GM12878 (cell line): ENCODE results near the gene PIP5K1A. TPM values are rescaled to one million over a fixed set of nuclear protein-coding genes. Genes with fewer than 3 reads are reported as not detected.

Experiments
- ATAC-seq: fragments of 200-7000 bp; cut with Tn5 transposase; 3 replicates; pipeline ENCODE4 v1.9.1; 2020; ENCODE audit warnings: mild to moderate bottlenecking, moderate library complexity
- BruUV-seq: library from RNA; stranded (reverse); fragments of 400-500 nt; replicated peaks from 2 replicates; lab custom pipeline; 2021; lab: Mats Ljungman, UMichigan
- CTCF ChIA-PET: fragments of 300-600 bp; sonication (Branson Sonifier 250); formaldehyde crosslinking; extraction: SDS; loops from one replicate; lab custom pipeline; 2021; ENCODE audit warnings: inconsistent platforms; lab: Yijun Ruan, JAX
- POLR2A ChIA-PET: fragments of 350-600 bp; formaldehyde crosslinking; extraction: SDS; loops from one replicate; lab custom pipeline; 2021; ENCODE audit warnings: inconsistent platforms; lab: Charles Lee
- RAD21 ChIA-PET: fragments of 300-600 bp; sonication (Branson Sonifier 250); formaldehyde crosslinking; loops from one replicate; lab custom pipeline; 2023; ENCODE audit warnings: antibody characterized with exemption; ENCODE audit not compliant: unreplicated experiment; lab: Charles Lee
- SMC1A ChIA-PET: fragments of 300-600 bp; sonication (Branson Sonifier 250); formaldehyde crosslinking; loops from one replicate; lab custom pipeline; 2023; ENCODE audit not compliant: unreplicated experiment, uncharacterized antibody; lab: Charles Lee
- DNase-seq: peaks from one replicate; pipeline ENCODE4 v3.0.0-alpha.2; 2011; ENCODE audit warnings: low read depth, low spot score
- FAIRE-seq: peaks from 3 replicates; lab custom pipeline; 2011; peaks lifted over from hg19 to GRCh38; lab: Jason Lieb, UNC
- H2AFZ ChIP-seq: 2 replicates; pipeline ENCODE4 v1.6.0; 2011; ENCODE audit warnings: low read depth, low read length, control low read depth; ENCODE audit not compliant: control insufficient read depth
- H3K27ac ChIP-seq: 2 replicates; pipeline ENCODE4 v1.5.1; 2011; ENCODE audit warnings: control low read depth; ENCODE audit not compliant: control insufficient read depth, insufficient read depth
- H3K27me3 ChIP-seq, 2 experiments: replicated peaks in 1 of 2; 2 replicates each; pipeline versions ENCODE4 v1.6.0 to v1.6.1; 2011; ENCODE audit warnings: low read length in 1 of 2; ENCODE audit not compliant: control insufficient read depth in 2 of 2, insufficient read depth in 2 of 2
- H3K36me3 ChIP-seq, 2 experiments: 2 replicates each; pipeline ENCODE4 v1.5.1; 2011; ENCODE audit warnings: low read length in 1 of 2; ENCODE audit not compliant: control insufficient read depth in 2 of 2, insufficient read depth in 2 of 2
- H3K4me1 ChIP-seq: 2 replicates; pipeline ENCODE4 v1.6.1; 2011; ENCODE audit warnings: mild to moderate bottlenecking, low read length, moderate library complexity, mixed read lengths; ENCODE audit not compliant: control insufficient read depth, insufficient read depth
- H3K4me2 ChIP-seq: 2 replicates; pipeline ENCODE4 v1.6.0; 2011; ENCODE audit warnings: control low read depth; ENCODE audit not compliant: control insufficient read depth, insufficient read depth
- H3K4me3 ChIP-seq: fragments of 200-600 bp; sonication (generic); 2 replicates; pipeline ENCODE4 v1.5.1; 2016
- H3K79me2 ChIP-seq: 2 replicates; pipeline ENCODE4 v1.6.0; 2011; ENCODE audit warnings: low read length; ENCODE audit not compliant: control insufficient read depth, insufficient read depth
- H3K9ac ChIP-seq: 2 replicates; pipeline ENCODE4 v1.8.0; 2011; ENCODE audit warnings: low read length, control low read depth, mixed read lengths; ENCODE audit not compliant: control insufficient read depth, insufficient read depth
- H3K9me3 ChIP-seq: replicated peaks from 3 replicates; pipeline ENCODE4 v1.5.1; 2011; ENCODE audit warnings: mild to moderate bottlenecking, low read length; ENCODE audit not compliant: control insufficient read depth, insufficient read depth
- H4K20me1 ChIP-seq: 2 replicates; pipeline ENCODE4 v1.6.0; 2011; ENCODE audit not compliant: control insufficient read depth, insufficient read depth
- CTCF ChIP-seq, 3 experiments: IDR thresholded peaks in 2 of 3; conservative IDR thresholded peaks in 1 of 3; 2 replicates each; pipeline ENCODE4 v1.5.1; 2011; ENCODE audit warnings: low read depth in 3 of 3, low read length in 3 of 3, mild to moderate bottlenecking in 3 of 3, control low read depth in 2 of 3, moderate library complexity in 2 of 3, inconsistent platforms in 1 of 3, mixed read lengths in 1 of 3; ENCODE audit not compliant: control insufficient read depth in 2 of 3, insufficient read depth in 1 of 3; ENCODE audit errors: extremely low read depth in 1 of 3
- EZH2 ChIP-seq: IDR thresholded peaks from 2 replicates; pipeline ENCODE4 v1.6.1; 2012; ENCODE audit warnings: low read depth, mild to moderate bottlenecking, control low read depth, inconsistent platforms, low read length, borderline replicate concordance; ENCODE audit not compliant: control insufficient read depth
- MTA3 ChIP-seq: IDR thresholded peaks from 2 replicates; pipeline ENCODE4 v1.6.1; 2012; ENCODE audit warnings: low read length, inconsistent platforms, borderline replicate concordance
- NFYB ChIP-seq: IDR thresholded peaks from 2 replicates; pipeline ENCODE4 v1.6.1; 2011; ENCODE audit warnings: low read depth, mild to moderate bottlenecking, low read length, improper control_type of control experiment, moderate library complexity; ENCODE audit not compliant: insufficient read depth
- SPI1 ChIP-seq: IDR thresholded peaks from 2 replicates; pipeline ENCODE4 v1.6.1; 2011; ENCODE audit warnings: low read depth, mild to moderate bottlenecking, low read length, moderate library complexity, borderline replicate concordance; ENCODE audit not compliant: insufficient read depth
- TARDBP ChIP-seq: IDR thresholded peaks from 2 replicates; pipeline ENCODE4 v1.6.1; 2016; ENCODE audit warnings: borderline replicate concordance
- TCF3 ChIP-seq: IDR thresholded peaks from 2 replicates; pipeline ENCODE4 v1.6.1; 2012; ENCODE audit warnings: low read depth, mild to moderate bottlenecking, low read length, borderline replicate concordance; ENCODE audit not compliant: insufficient read depth
- YY1 ChIP-seq: IDR thresholded peaks from 2 replicates; pipeline ENCODE4 v1.6.1; 2011; ENCODE audit warnings: low read depth, mild to moderate bottlenecking, low read length
- WGBS: methylation state at CpG from one replicate; pipeline ENCODE4 v1.1.6; 2016; ENCODE audit warnings: low lambda C conversion rate; ENCODE audit not compliant: insufficient replicate concordance, insufficient coverage; ENCODE audit errors: missing lambda C conversion rate; 5-methylcytosine and 5-hydroxymethylcytosine counted together
- in situ Hi-C: fragments of 300-500 bp; cut with MboI; formaldehyde crosslinking; loops from 9 replicates; pipeline ENCODE4 v1.14.3; 2018; ENCODE audit warnings: mixed read lengths
- intact Hi-C: fragments of 100-400 bp; cut with micrococcal nuclease; formaldehyde crosslinking; loops from one replicate; pipeline ENCODE4 v1.14.2; 2022; ENCODE audit not compliant: unreplicated experiment
- polyA plus RNA-seq, 11 experiments: library from polyadenylated mRNA; depleted of rRNA in 4 of 11; unstranded in 6 of 11; stranded (reverse) in 5 of 11; fragments of >200 nt; fragmentation: Nextera tagmentation in 4 of 11; fragmentation: Illumina TruSeq in 1 of 11; extraction: Ambion mirVana in 4 of 11; extraction: Trizol in 1 of 11; gene quantifications; 1 replicate in 1 of 11; 2 replicates in 10 of 11; pipeline versions ENCODE4 v1.2.1 to v1.2.3, GENCODE V29; 2011 to 2016; ENCODE audit warnings: inconsistent platforms in 2 of 11, missing spikeins in 2 of 11, low read depth in 1 of 11
- total RNA-seq, 4 experiments: library from RNA; depleted of rRNA in 3 of 4; stranded (reverse); fragments of >200 nt in 3 of 4; fragmentation: Illumina TruSeq in 1 of 4; extraction: Trizol in 1 of 4; gene quantifications; 2 replicates each; pipeline versions ENCODE4 v1.2.1 to v1.2.3, GENCODE V29; 2013 to 2021

PIP5K1A gene
- total and polyA plus RNA-seq, 10 of the 15 experiments (the other 5 are each of a cell fraction or from before 2014, with no cell fraction given), result 4.5 to 114 (median 51.5) TPM

DNA sequence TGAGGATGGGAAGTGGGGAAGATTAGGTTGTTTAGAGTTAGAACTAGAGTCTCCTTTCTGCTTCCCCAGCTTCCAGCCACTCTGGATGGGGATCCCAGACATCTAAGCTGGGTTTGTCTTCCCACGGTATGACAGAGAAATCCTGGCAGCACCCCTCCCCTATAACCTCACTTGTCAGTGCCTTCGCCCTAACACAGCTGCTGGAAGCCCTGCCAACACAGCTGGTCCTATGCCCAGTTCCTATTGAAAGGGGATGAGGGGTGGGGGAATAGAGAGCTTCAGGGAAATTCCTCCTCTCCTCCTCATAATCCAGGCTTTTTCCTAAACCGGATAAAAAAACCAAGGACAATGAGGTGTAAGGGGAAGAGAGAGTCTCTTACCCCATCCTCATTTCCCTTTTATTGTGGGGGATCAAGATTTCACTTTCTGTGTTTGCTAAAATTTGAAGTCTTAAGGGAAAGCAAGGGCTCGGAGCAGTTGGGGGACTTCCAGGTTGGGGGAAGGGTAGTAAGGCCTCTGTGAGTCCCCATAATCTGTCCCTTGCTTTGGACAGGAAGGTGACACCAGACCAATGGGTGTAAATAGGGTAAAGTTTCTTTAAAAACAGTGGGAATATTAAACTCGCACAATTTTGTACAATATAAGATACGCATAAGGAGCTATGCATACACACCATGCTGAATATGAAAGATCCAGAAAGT is 23.2 kb upstream of the PIP5K1A start:
- DNase-seq (no peak), ATAC-seq (no peak), FAIRE-seq (no peak)
- H3K27ac ChIP-seq, result no peak overlapping the region
- no peak overlapping the region for H3K4me2 ChIP-seq
- H3K4me3 ChIP-seq, result no peak overlapping the region
- SMC1A ChIA-PET, result interaction anchor here (1.2 kb wide), 1 partner anchor 12 kb away, joined by 3 read pairs; no protein-coding TSS in a partner anchor
- H3K36me3 ChIP-seq, result peaks cover 11% of the 10 kb centered on the region in 2 experiments; a peak in 3 of 4 replicates
- TF ChIP-seq SPI1 (peak; percentile 13; the same call in 1 of the 2 replicates), MTA3 (no peak)
- H3K9me3 ChIP-seq, result no peaks in the 10 kb centered on the region
- POLR2A ChIA-PET, result interaction anchor here (0.5 to 0.6 kb wide), 2 partner anchors 148 to 165 kb away, joined by 3 to 4 read pairs; no protein-coding TSS in a partner anchor
- no peaks in the 10 kb centered on the region for H3K79me2 ChIP-seq
- H3K27me3 ChIP-seq, result no peaks in the 10 kb centered on the region
- H2AFZ ChIP-seq, result no peak overlapping the region
- CTCF ChIA-PET, result interaction anchor here (0.9 to 2.7 kb wide), 5 partner anchors 13 to 104 kb away, joined by 3 to 11 read pairs (median 3); partner anchors contain the start of genes GABPB2, TNFAIP8L2 and VPS72
- TSS peak; percentile 29 for BruUV-seq
- in situ Hi-C loops, result no loop called here
- 77% methylated on average over 6 of the region's 6 CpGs for WGBS
- H4K20me1 ChIP-seq, result no peaks in the 10 kb centered on the region; the same call in 1 of the 2 replicates
- H3K9ac ChIP-seq, result no peak overlapping the region
- RAD21 ChIA-PET, result interaction anchor here (1.0 to 1.1 kb wide), 2 partner anchors 15 to 18 kb away, joined by 3 read pairs; partner anchors contain the start of genes TNFAIP8L2 and VPS72
- no peaks in the 10 kb centered on the region for H3K4me1 ChIP-seq
- intact Hi-C loops, result no loop called here

DNA sequence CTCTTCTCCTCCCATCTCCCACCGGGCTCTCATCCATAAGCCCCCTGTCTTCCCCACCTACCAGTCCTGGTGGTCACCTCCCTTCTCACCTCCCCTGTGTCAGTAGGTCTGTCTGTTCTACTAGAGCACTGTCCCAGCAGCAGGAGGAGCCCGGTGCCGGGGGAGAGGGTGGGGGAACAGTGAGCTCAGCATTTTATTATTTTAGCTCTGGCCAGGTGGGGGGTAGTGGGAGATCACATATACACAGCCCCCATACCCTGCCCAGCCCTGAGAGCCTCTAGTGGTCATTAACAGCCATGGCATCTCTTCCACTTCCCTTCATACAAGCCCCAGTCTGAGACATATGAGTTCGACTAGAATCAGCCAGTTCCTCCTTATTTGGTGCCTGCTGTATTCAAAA is 22.5 kb upstream of the PIP5K1A start, which contains the start of gene TMOD4:
Gene TMOD4 (minus strand): TSS at position 119 of the 400 bp plus-strand sequence. CDS start 1,106 bp downstream, outside the sequence.
- no TSS peak for BruUV-seq
- RAD21 ChIA-PET, result interaction anchor here (1.0 kb wide), 1 partner anchor 14 kb away, joined by 3 read pairs; the partner anchor contains the start of gene VPS72
- POLR2A ChIA-PET, result interaction anchor here (0.5 kb wide), 1 partner anchor 166 kb away, joined by 3 read pairs; no protein-coding TSS in a partner anchor
- Histone ChIP-seq H3K4me3 (no peak within 1 kb of the TSS), H3K79me2 (no peaks in the 10 kb centered on the region), H3K4me1 (no peaks in the 10 kb centered on the region), H2AFZ (no peak within 1 kb of the TSS), H3K27me3 (no peaks in the 10 kb centered on the region), H3K4me2 (no peak within 1 kb of the TSS), H4K20me1 (no peaks in the 10 kb centered on the region; the same call in 1 of the 2 replicates), H3K36me3 (peaks cover 13 to 15% of the 10 kb centered on the region in 2 experiments; a peak in 3 of 4 replicates), H3K9ac (no peak within 1 kb of the TSS), H3K9me3 (no peaks in the 10 kb centered on the region), H3K27ac (no peak within 1 kb of the TSS)
- intact Hi-C loops (no loop called here), in situ Hi-C loops (no loop called here)
- 70% methylated on average over 4 of the region's 4 CpGs for WGBS
- DNase-seq (no peak), FAIRE-seq (no peak), ATAC-seq (peak; percentile 89)
- TF ChIP-seq SPI1 (peak; percentile 53; the same call in 1 of the 2 replicates), NFYB (no peak), YY1 (no peak), CTCF (IDR thresholded peaks at IDR 0.05 in 2 of 3, conservative IDR thresholded peaks at IDR 0.05 in 1 of 3; ENCODE audit: control insufficient read depth in 2 of 3, extremely low read depth in 1 of 3, insufficient read depth in 1 of 3, low read depth in 3 of 3, low read length in 3 of 3) (peak; percentile 35 to 58 (median 50)), TCF3 (no peak), TARDBP (no peak), EZH2 (no peak)
- CTCF ChIA-PET, result interaction anchor here (0.9 to 2.7 kb wide), 5 partner anchors 12 to 105 kb away, joined by 3 to 11 read pairs (median 3); partner anchors contain the start of genes GABPB2 and TNFAIP8L2
- SMC1A ChIA-PET, result interaction anchor here (0.7 to 1.0 kb wide), 2 partner anchors 76 to 580 kb away, joined by 3 to 5 read pairs; no protein-coding TSS in a partner anchor
